ENCODE measurements around the gene PLSCR4. TPM values are rescaled to one million over a fixed set of nuclear protein-coding genes. Genes with fewer than 3 reads are reported as not detected.

PLSCR4 gene
- total RNA-seq, 1 donor from 2014 or later = 1.0 TPM

GRCh38 chr3:146178006-146178689 lies 72.8 kb downstream of the PLSCR4 start:
- Mint-ChIP-seq H3K4me1 (no peaks in the 10 kb centered on the region), H3K27ac (ENCODE audit: unreplicated experiment) (no peak overlapping the region), H3K9me3 (peaks cover 2% of the 10 kb centered on the region), H3K27me3 (ENCODE audit: low read depth) (no peaks in the 10 kb centered on the region), H3K36me3 (ENCODE audit: low read depth) (no peaks in the 10 kb centered on the region), H3K4me3 (no peak overlapping the region)
- DNase-seq (ENCODE audit: low read depth, low spot score) = no peak
- no peak for TF ChIP-seq CTCF (conservative IDR thresholded peaks at IDR 0.05)

- TF ChIP-seq CTCF (conservative IDR thresholded peaks at IDR 0.05) = no peak
- DNase-seq (ENCODE audit: low read depth, low spot score) = no peak
- peaks cover 6% of the 10 kb centered on the region for H3K9me3 Mint-ChIP-seq
- no peaks in the 10 kb centered on the region for H3K36me3 Mint-ChIP-seq (ENCODE audit: low read depth)
- no peak overlapping the region for H3K27ac Mint-ChIP-seq (ENCODE audit: unreplicated experiment)
- no peak overlapping the region for H3K4me3 Mint-ChIP-seq
- H3K4me1 Mint-ChIP-seq = no peaks in the 10 kb centered on the region
- no peaks in the 10 kb centered on the region for H3K27me3 Mint-ChIP-seq (ENCODE audit: low read depth)
Measured at GRCh38 chr3:146177519-146177918, 73.4 kb downstream of the PLSCR4 start.

- no peaks in the 10 kb centered on the region for H3K36me3 Mint-ChIP-seq (ENCODE audit: low read depth)
- no peaks in the 10 kb centered on the region for H3K27me3 Mint-ChIP-seq (ENCODE audit: low read depth)
- no peak overlapping the region for H3K4me3 Mint-ChIP-seq
Measured at GRCh38 chr3:146177072-146177471, 73.8 kb downstream of the PLSCR4 start.

GRCh38 chr3:146172586-146172985 lies 78.3 kb downstream of the PLSCR4 start:
- DNase-seq (ENCODE audit: low read depth, low spot score) = no peak
- TF ChIP-seq CTCF (conservative IDR thresholded peaks at IDR 0.05) = no peak
- Mint-ChIP-seq H3K27ac (ENCODE audit: unreplicated experiment) (no peak overlapping the region), H3K9me3 (peaks cover 6% of the 10 kb centered on the region), H3K4me3 (no peak overlapping the region), H3K36me3 (ENCODE audit: low read depth) (no peaks in the 10 kb centered on the region), H3K4me1 (no peaks in the 10 kb centered on the region), H3K27me3 (ENCODE audit: low read depth) (no peaks in the 10 kb centered on the region)

More at GRCh38 chr3:146177072-146177471, 73.8 kb downstream of the PLSCR4 start:
- DNase-seq (ENCODE audit: low read depth, low spot score) = no peak
- Mint-ChIP-seq H3K4me1 (no peaks in the 10 kb centered on the region), H3K9me3 (peaks cover 6% of the 10 kb centered on the region), H3K27ac (ENCODE audit: unreplicated experiment) (no peak overlapping the region)
- TF ChIP-seq CTCF (conservative IDR thresholded peaks at IDR 0.05) = no peak

- TF ChIP-seq CTCF (conservative IDR thresholded peaks at IDR 0.05) = no peak
- H3K9me3 Mint-ChIP-seq = peaks cover 6% of the 10 kb centered on the region
Measured at GRCh38 chr3:146170591-146170990, 80.3 kb downstream of the PLSCR4 start.

More at GRCh38 chr3:146170591-146170990, 80.3 kb downstream of the PLSCR4 start:
- Mint-ChIP-seq H3K36me3 (ENCODE audit: low read depth) (no peaks in the 10 kb centered on the region), H3K4me3 (no peak overlapping the region), H3K27me3 (ENCODE audit: low read depth) (no peaks in the 10 kb centered on the region), H3K27ac (ENCODE audit: unreplicated experiment) (no peak overlapping the region), H3K4me1 (peaks cover 9% of the 10 kb centered on the region)
- DNase-seq (ENCODE audit: low read depth, low spot score) = no peak

Measured in neural crest cell (in vitro differentiated cells).